Lung (tissue), 12 donors: ENCODE results near the gene MCM9. TPM values are rescaled to one million over a fixed set of nuclear protein-coding genes. Genes with fewer than 3 reads are reported as not detected.

Source experiments
- ATAC-seq: fragments of 200-7000 bp; cut with Tn5 transposase; one replicate; pipeline ENCODE4 v1.9.1; 2020; ENCODE audit warnings: moderate number of reproducible peaks; ENCODE audit not compliant: insufficient read depth, low FRiP score
- DNase-seq, 3 donors: peaks; one replicate each; pipeline ENCODE4 v3.0.0-alpha.2; 2013 to 2017
- H3K27ac ChIP-seq, 2 donors: one replicate each; pipeline ENCODE4 v1.5.1; 2013; ENCODE audit warnings: mild to moderate bottlenecking in 2 of 2, moderate library complexity in 2 of 2, control low read depth in 1 of 2, inconsistent platforms in 1 of 2, low read depth in 1 of 2, low read length in 1 of 2
- H3K27me3 ChIP-seq, 3 donors: one replicate each; pipeline ENCODE4 v1.5.1; 2013; ENCODE audit warnings: low read length in 2 of 3; ENCODE audit not compliant: control insufficient read depth in 3 of 3, insufficient read depth in 3 of 3
- H3K36me3 ChIP-seq, 4 donors: one replicate each; pipeline ENCODE4 v1.5.1; 2013; ENCODE audit warnings: low read length in 4 of 4, mild to moderate bottlenecking in 1 of 4, moderate library complexity in 1 of 4; ENCODE audit not compliant: control insufficient read depth in 4 of 4, insufficient read depth in 4 of 4
- H3K4me1 ChIP-seq, 5 donors: one replicate each; pipeline ENCODE4 v1.5.1; 2013; ENCODE audit warnings: low read length in 5 of 5, mild to moderate bottlenecking in 2 of 5, moderate library complexity in 1 of 5; ENCODE audit not compliant: control insufficient read depth in 5 of 5, insufficient read depth in 5 of 5
- H3K4me3 ChIP-seq: one replicate; pipeline ENCODE4 v1.5.1; 2013; ENCODE audit warnings: mild to moderate bottlenecking, control low read depth, moderate library complexity
- H3K9ac ChIP-seq, 2 donors: one replicate each; pipeline ENCODE4 v1.5.1; 2013; ENCODE audit warnings: low read length in 2 of 2, control low read depth in 1 of 2; ENCODE audit not compliant: insufficient read depth in 1 of 2
- H3K9me3 ChIP-seq, 4 donors: one replicate each; pipeline ENCODE4 v1.5.1; 2013; ENCODE audit warnings: low read length in 3 of 4, mild to moderate bottlenecking in 1 of 4, moderate library complexity in 1 of 4; ENCODE audit not compliant: control insufficient read depth in 4 of 4, insufficient read depth in 3 of 4
- CTCF ChIP-seq: IDR thresholded peaks from 2 replicates; pipeline ENCODE4 v1.5.1; 2012; ENCODE audit warnings: mild to moderate bottlenecking; ENCODE audit errors: control extremely low read depth, extremely low read depth
- WGBS, 2 donors: extraction: QIAGEN DNeasy Blood & Tissue Kit; methylation state at CpG; one replicate each; pipeline ENCODE4 v1.1.7; 2013; 5-methylcytosine and 5-hydroxymethylcytosine counted together
- polyA plus RNA-seq, 2 donors: library from polyadenylated mRNA; stranded (reverse); fragments of 200-250 nt; gene quantifications; one replicate each; pipeline ENCODE4 v1.2.1, GENCODE V29; 2013
- total RNA-seq, 2 donors: library from RNA; depleted of rRNA in 1 of 2; stranded (reverse); fragments of >200 nt in 1 of 2; gene quantifications; one replicate each; pipeline ENCODE4 v1.2.1, GENCODE V29; 2014 to 2021
- donor health status: control.
- donor health status: control.
- donor health status: Bipolar disorder and iron deficiency.
- donor health status: healthy.
- donor health status: DM: yes; HTN: yes; CAD: no.

Gene MCM9
- total and polyA plus RNA-seq, 4 donors = 4.8 to 28.6 (median 12.0) TPM

- H3K27ac ChIP-seq = no peak overlapping the region
- no peaks in the 10 kb centered on the region for H3K36me3 ChIP-seq
- no peak for ATAC-seq
- 83 to 95% methylated on average over 1 of the region's 1 CpG for WGBS, 2 donors
- H3K27me3 ChIP-seq = no peaks in the 10 kb centered on the region
- no peak for TF ChIP-seq CTCF
- H3K9me3 ChIP-seq = no peaks in the 10 kb centered on the region
- H3K4me3 ChIP-seq = no peak overlapping the region
- H3K9ac ChIP-seq = no peak overlapping the region
- DNase-seq = peak in 1 of 3 donors; percentile 8
- peaks cover 0 to 6% (median 0%) of the 10 kb centered on the region in 5 donors for H3K4me1 ChIP-seq
Measured at GRCh38 chr6:118939683-118940082, 4.7 kb upstream of the MCM9 start.

DNA sequence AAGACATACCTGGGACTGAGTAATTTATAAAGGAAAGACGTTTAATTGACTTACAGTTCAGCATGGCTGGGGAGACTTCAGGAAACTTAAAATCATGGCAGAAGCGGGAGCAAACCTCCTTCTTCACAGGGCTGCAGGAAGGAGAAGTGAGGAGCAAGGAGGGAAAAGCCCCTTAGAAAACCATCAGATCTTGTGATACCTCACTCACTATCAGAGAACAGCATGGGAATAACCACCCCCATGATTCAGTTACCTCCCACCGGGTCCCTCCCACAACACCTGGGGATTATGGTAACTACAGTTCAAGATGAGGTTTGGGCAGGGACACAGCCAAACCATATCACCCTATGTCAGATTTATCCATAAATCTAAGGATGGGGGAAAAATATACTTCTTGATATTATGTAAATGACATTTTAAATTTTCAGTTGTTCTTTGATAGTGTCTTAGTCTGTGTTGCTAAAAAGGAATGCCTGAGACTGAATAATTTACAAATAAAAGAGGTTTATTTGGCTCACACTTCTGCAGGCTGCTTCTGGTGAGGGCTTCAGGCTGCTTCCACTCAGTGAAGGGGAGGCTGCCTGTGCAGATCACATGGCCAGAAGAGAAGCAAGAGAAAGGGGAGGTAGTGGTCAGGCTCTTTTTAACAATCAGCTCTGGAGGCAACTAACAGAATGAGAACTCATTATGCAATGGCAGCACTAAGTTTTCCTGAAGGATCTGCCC lies 1.2 kb upstream of the MCM9 start:
- no peaks in the 10 kb centered on the region for H3K27me3 ChIP-seq
- DNase-seq (no peak), ATAC-seq (no peak)
- no peak overlapping the region for H3K4me3 ChIP-seq
- H3K36me3 ChIP-seq = peaks cover 0 to 3% (median 0%) of the 10 kb centered on the region in 4 donors
- H3K9me3 ChIP-seq = no peaks in the 10 kb centered on the region
- TF ChIP-seq CTCF = no peak
- H3K9ac ChIP-seq = no peak overlapping the region
- WGBS, 2 donors = 71 to 82% methylated on average over 3 of the region's 3 CpGs
- no peak overlapping the region for H3K27ac ChIP-seq
- peaks cover 0 to 9% (median 3%) of the 10 kb centered on the region in 5 donors for H3K4me1 ChIP-seq

DNA sequence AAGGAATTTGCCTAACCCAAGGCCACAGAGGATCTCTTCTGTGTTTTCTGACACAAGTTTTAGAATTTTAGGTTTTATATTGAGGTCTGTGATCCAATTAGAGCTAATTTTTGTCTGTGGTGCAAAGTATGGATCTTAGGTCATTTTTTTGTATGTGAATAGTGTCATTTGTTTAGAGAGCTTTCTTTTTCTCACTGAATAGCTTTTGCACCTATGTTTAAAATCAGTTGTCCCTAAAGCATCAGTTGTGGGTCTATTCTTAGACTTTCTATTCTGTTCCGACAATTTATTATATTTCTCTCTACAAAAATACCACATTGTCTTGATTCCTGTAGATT lies 341 bp upstream of the MCM9 start:
- H3K9me3 ChIP-seq = no peaks in the 10 kb centered on the region
- H3K9ac ChIP-seq = peak overlapping the region; percentile 4 to 95
- H3K4me1 ChIP-seq = peaks cover 0 to 9% (median 3%) of the 10 kb centered on the region in 5 donors
- TF ChIP-seq CTCF = no peak
- no peak for DNase-seq
- H3K27me3 ChIP-seq = no peaks in the 10 kb centered on the region
- H3K36me3 ChIP-seq = peaks cover 0 to 10% (median under 1%) of the 10 kb centered on the region in 4 donors
- H3K4me3 ChIP-seq = peak overlapping the region; percentile 61
- peak overlapping the region; percentile 97 to 99 for H3K27ac ChIP-seq
- ATAC-seq = no peak
- 3 to 15% methylated on average over 1 of the region's 1 CpG for WGBS, 2 donors
